Measurements from ENCODE around the gene PLA2G4B. TPM values are rescaled to one million over a fixed set of nuclear protein-coding genes. Genes with fewer than 3 reads are reported as not detected.

The PLA2G4B gene
- 18.5 TPM for polyA plus RNA-seq (2013, experiment 1 of 4)
- polyA plus RNA-seq (2013, experiment 2 of 4): 11.3 TPM
- polyA plus RNA-seq (2013, experiment 3 of 4): 15.4 TPM
- 17.0 TPM for polyA plus RNA-seq (2013, experiment 4 of 4)

DNA sequence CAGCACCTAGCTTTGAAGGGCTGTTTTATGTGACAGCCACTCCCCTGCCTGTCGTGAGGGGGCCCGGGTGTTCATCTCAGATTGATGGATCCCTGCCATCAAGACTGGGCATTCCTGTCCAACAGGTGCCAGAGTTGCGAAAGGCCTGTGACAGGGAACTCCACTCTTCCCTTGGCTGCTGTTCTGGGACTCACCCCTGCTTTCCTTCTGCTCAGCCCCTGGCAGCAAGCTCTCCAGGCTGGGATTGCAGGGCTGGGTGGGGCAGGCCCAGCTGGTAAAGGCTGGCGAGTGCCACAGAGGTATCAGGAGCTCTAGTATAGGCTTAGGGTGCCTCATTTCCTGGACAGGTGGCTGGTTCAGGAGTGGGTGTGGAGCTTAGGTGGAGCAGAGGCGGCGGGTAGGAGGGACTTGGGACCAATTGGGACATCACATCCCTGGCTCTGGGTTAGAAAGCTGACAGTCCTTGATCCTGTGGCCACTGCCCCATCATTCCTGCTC, at the start of gene PLA2G4B:
Gene PLA2G4B, plus strand, starts transcription at position 448 of the 498 bp plus-strand sequence. CDS start 67 bp downstream, outside the sequence.
- Histone ChIP-seq H3K36me3 (ENCODE audit: control insufficient read depth, insufficient read depth, low read length) (no peaks in the 10 kb centered on the region), H3K27ac (ENCODE audit: insufficient read depth, low read depth, low read length, poor library complexity, severe bottlenecking) (no peak within 1 kb of the TSS), H3K9me3 (ENCODE audit: control insufficient read depth, low read length) (no peaks in the 10 kb centered on the region), H3K4me3 (ENCODE audit: insufficient read depth, low read depth, low read length) (no peak within 1 kb of the TSS), H3K27me3 (ENCODE audit: control insufficient read depth, insufficient read depth, low read length, poor library complexity, severe bottlenecking) (no peaks in the 10 kb centered on the region), H3K4me1 (ENCODE audit: control insufficient read depth, insufficient read depth, low read length) (no peaks in the 10 kb centered on the region)
- WGBS, 2 experiments: 94 to 95% methylated on average over 6 of the region's 6 CpGs

DNA sequence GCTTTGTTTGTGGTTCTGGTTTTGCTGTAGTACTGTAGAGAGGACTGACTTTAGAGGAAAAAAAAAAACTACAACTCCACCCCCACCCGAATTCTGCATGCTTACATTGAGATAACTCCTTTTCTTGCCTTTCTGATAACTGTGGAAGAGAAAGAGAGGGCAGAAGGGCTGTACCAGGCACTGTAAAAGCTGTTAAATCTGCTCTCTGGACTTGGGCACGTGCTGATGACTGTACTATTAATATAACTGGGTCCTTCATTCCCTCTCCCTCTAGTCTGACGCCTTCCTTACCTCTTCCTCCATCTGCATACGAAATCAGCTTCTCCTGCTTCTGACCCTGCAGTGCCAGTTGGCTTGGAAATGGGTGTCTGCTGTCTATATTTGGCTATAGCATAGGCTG, 49.4 kb upstream of the PLA2G4B start:
- WGBS, 2 experiments: 59 to 65% methylated on average over 4 of the region's 4 CpGs
- H3K4me3 ChIP-seq (ENCODE audit: insufficient read depth, low read depth, low read length): no peak overlapping the region
- no peaks in the 10 kb centered on the region for H3K36me3 ChIP-seq (ENCODE audit: control insufficient read depth, insufficient read depth, low read length)
- no peak overlapping the region for H3K27ac ChIP-seq (ENCODE audit: insufficient read depth, low read depth, low read length, poor library complexity, severe bottlenecking)
- H3K4me1 ChIP-seq (ENCODE audit: control insufficient read depth, insufficient read depth, low read length): no peaks in the 10 kb centered on the region
- H3K9me3 ChIP-seq (ENCODE audit: control insufficient read depth, low read length): no peaks in the 10 kb centered on the region
- H3K27me3 ChIP-seq (ENCODE audit: control insufficient read depth, insufficient read depth, low read length, poor library complexity, severe bottlenecking): no peaks in the 10 kb centered on the region

GRCh38 chr15:41789662-41790061, 49.0 kb upstream of the PLA2G4B start:
- Histone ChIP-seq H3K27ac (ENCODE audit: insufficient read depth, low read depth, low read length, poor library complexity, severe bottlenecking) (no peak overlapping the region), H3K36me3 (ENCODE audit: control insufficient read depth, insufficient read depth, low read length) (no peaks in the 10 kb centered on the region), H3K4me3 (ENCODE audit: insufficient read depth, low read depth, low read length) (no peak overlapping the region), H3K27me3 (ENCODE audit: control insufficient read depth, insufficient read depth, low read length, poor library complexity, severe bottlenecking) (no peaks in the 10 kb centered on the region), H3K4me1 (ENCODE audit: control insufficient read depth, insufficient read depth, low read length) (no peaks in the 10 kb centered on the region), H3K9me3 (ENCODE audit: control insufficient read depth, low read length) (no peaks in the 10 kb centered on the region)

- H3K27ac ChIP-seq (ENCODE audit: insufficient read depth, low read depth, low read length, poor library complexity, severe bottlenecking): no peak overlapping the region
- 73 to 80% methylated on average over 3 of the region's 3 CpGs for WGBS, 2 experiments
Measured at GRCh38 chr15:41790169-41790568, 48.5 kb upstream of the PLA2G4B start.

GRCh38 chr15:41790756-41791546, 47.7 kb upstream of the PLA2G4B start:
- no peaks in the 10 kb centered on the region for H3K4me1 ChIP-seq (ENCODE audit: control insufficient read depth, insufficient read depth, low read length)
- H3K36me3 ChIP-seq (ENCODE audit: control insufficient read depth, insufficient read depth, low read length): no peaks in the 10 kb centered on the region
- H3K9me3 ChIP-seq (ENCODE audit: control insufficient read depth, low read length): no peaks in the 10 kb centered on the region
- WGBS, 2 experiments: 87% methylated on average over 5 of the region's 5 CpGs
- no peaks in the 10 kb centered on the region for H3K27me3 ChIP-seq (ENCODE audit: control insufficient read depth, insufficient read depth, low read length, poor library complexity, severe bottlenecking)
- no peak overlapping the region for H3K27ac ChIP-seq (ENCODE audit: insufficient read depth, low read depth, low read length, poor library complexity, severe bottlenecking)
- H3K4me3 ChIP-seq (ENCODE audit: insufficient read depth, low read depth, low read length): no peak overlapping the region

More at GRCh38 chr15:41790169-41790568, 48.5 kb upstream of the PLA2G4B start:
- H3K27me3 ChIP-seq (ENCODE audit: control insufficient read depth, insufficient read depth, low read length, poor library complexity, severe bottlenecking): no peaks in the 10 kb centered on the region
- no peaks in the 10 kb centered on the region for H3K4me1 ChIP-seq (ENCODE audit: control insufficient read depth, insufficient read depth, low read length)
- no peak overlapping the region for H3K4me3 ChIP-seq (ENCODE audit: insufficient read depth, low read depth, low read length)
- no peaks in the 10 kb centered on the region for H3K36me3 ChIP-seq (ENCODE audit: control insufficient read depth, insufficient read depth, low read length)
- no peaks in the 10 kb centered on the region for H3K9me3 ChIP-seq (ENCODE audit: control insufficient read depth, low read length)

- Histone ChIP-seq H3K4me1 (ENCODE audit: control insufficient read depth, insufficient read depth, low read length) (no peaks in the 10 kb centered on the region), H3K36me3 (ENCODE audit: control insufficient read depth, insufficient read depth, low read length) (no peaks in the 10 kb centered on the region), H3K9me3 (ENCODE audit: control insufficient read depth, low read length) (no peaks in the 10 kb centered on the region), H3K4me3 (ENCODE audit: insufficient read depth, low read depth, low read length) (no peak overlapping the region), H3K27me3 (ENCODE audit: control insufficient read depth, insufficient read depth, low read length, poor library complexity, severe bottlenecking) (no peaks in the 10 kb centered on the region), H3K27ac (ENCODE audit: insufficient read depth, low read depth, low read length, poor library complexity, severe bottlenecking) (no peak overlapping the region)
- 94 to 95% methylated on average over 4 of the region's 4 CpGs for WGBS, 2 experiments
Measured at GRCh38 chr15:41791547-41791937, 47.1 kb upstream of the PLA2G4B start.

GRCh38 chr15:41792000-41792637, 46.5 kb upstream of the PLA2G4B start:
- H3K36me3 ChIP-seq (ENCODE audit: control insufficient read depth, insufficient read depth, low read length): no peaks in the 10 kb centered on the region
- H3K4me3 ChIP-seq (ENCODE audit: insufficient read depth, low read depth, low read length): no peak overlapping the region
- H3K4me1 ChIP-seq (ENCODE audit: control insufficient read depth, insufficient read depth, low read length): no peaks in the 10 kb centered on the region
- H3K9me3 ChIP-seq (ENCODE audit: control insufficient read depth, low read length): no peaks in the 10 kb centered on the region
- H3K27ac ChIP-seq (ENCODE audit: insufficient read depth, low read depth, low read length, poor library complexity, severe bottlenecking): no peak overlapping the region
- WGBS, 2 experiments: 95 to 96% methylated on average over 5 of the region's 5 CpGs
- no peaks in the 10 kb centered on the region for H3K27me3 ChIP-seq (ENCODE audit: control insufficient read depth, insufficient read depth, low read length, poor library complexity, severe bottlenecking)

- WGBS, 2 experiments: 90 to 94% methylated on average over 4 of the region's 4 CpGs
- no peaks in the 10 kb centered on the region for H3K9me3 ChIP-seq (ENCODE audit: control insufficient read depth, low read length)
- H3K27me3 ChIP-seq (ENCODE audit: control insufficient read depth, insufficient read depth, low read length, poor library complexity, severe bottlenecking): no peaks in the 10 kb centered on the region
- no peak overlapping the region for H3K4me3 ChIP-seq (ENCODE audit: insufficient read depth, low read depth, low read length)
- H3K36me3 ChIP-seq (ENCODE audit: control insufficient read depth, insufficient read depth, low read length): no peaks in the 10 kb centered on the region
- no peaks in the 10 kb centered on the region for H3K4me1 ChIP-seq (ENCODE audit: control insufficient read depth, insufficient read depth, low read length)
- H3K27ac ChIP-seq (ENCODE audit: insufficient read depth, low read depth, low read length, poor library complexity, severe bottlenecking): no peak overlapping the region
Measured at GRCh38 chr15:41794081-41794480, 44.6 kb upstream of the PLA2G4B start.

- Histone ChIP-seq H3K4me3 (ENCODE audit: insufficient read depth, low read depth, low read length) (no peak overlapping the region), H3K27me3 (ENCODE audit: control insufficient read depth, insufficient read depth, low read length, poor library complexity, severe bottlenecking) (no peaks in the 10 kb centered on the region), H3K9me3 (ENCODE audit: control insufficient read depth, low read length) (no peaks in the 10 kb centered on the region), H3K4me1 (ENCODE audit: control insufficient read depth, insufficient read depth, low read length) (no peaks in the 10 kb centered on the region), H3K36me3 (ENCODE audit: control insufficient read depth, insufficient read depth, low read length) (no peaks in the 10 kb centered on the region), H3K27ac (ENCODE audit: insufficient read depth, low read depth, low read length, poor library complexity, severe bottlenecking) (no peak overlapping the region)
- WGBS, 2 experiments: 93 to 95% methylated on average over 10 of the region's 10 CpGs
Measured at GRCh38 chr15:41795996-41796856, 42.4 kb upstream of the PLA2G4B start.
